IPS-18c (cell line): ENCODE measurements around the gene SVOPL.
"Not testable (repeated sequence)": the region's sequence is repeated elsewhere in the genome, so short reads cannot be mapped to it uniquely, and the experiment has no call there.

Experiments used
- H3K4me3 ChIP-seq: 2 replicates; pipeline ENCODE4 v1.7.0; 2013; ENCODE audit warnings: low read depth, mild to moderate bottlenecking, low read length, moderate library complexity; ENCODE audit not compliant: insufficient read depth
- H3K9me3 ChIP-seq: one replicate; pipeline ENCODE4 v1.6.1; 2013; ENCODE audit warnings: mild to moderate bottlenecking, low read length, moderate library complexity; ENCODE audit not compliant: control insufficient read depth, insufficient read depth

The SVOPL gene, protein sequence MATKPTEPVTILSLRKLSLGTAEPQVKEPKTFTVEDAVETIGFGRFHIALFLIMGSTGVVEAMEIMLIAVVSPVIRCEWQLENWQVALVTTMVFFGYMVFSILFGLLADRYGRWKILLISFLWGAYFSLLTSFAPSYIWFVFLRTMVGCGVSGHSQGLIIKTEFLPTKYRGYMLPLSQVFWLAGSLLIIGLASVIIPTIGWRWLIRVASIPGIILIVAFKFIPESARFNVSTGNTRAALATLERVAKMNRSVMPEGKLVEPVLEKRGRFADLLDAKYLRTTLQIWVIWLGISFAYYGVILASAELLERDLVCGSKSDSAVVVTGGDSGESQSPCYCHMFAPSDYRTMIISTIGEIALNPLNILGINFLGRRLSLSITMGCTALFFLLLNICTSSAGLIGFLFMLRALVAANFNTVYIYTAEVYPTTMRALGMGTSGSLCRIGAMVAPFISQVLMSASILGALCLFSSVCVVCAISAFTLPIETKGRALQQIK

DNA sequence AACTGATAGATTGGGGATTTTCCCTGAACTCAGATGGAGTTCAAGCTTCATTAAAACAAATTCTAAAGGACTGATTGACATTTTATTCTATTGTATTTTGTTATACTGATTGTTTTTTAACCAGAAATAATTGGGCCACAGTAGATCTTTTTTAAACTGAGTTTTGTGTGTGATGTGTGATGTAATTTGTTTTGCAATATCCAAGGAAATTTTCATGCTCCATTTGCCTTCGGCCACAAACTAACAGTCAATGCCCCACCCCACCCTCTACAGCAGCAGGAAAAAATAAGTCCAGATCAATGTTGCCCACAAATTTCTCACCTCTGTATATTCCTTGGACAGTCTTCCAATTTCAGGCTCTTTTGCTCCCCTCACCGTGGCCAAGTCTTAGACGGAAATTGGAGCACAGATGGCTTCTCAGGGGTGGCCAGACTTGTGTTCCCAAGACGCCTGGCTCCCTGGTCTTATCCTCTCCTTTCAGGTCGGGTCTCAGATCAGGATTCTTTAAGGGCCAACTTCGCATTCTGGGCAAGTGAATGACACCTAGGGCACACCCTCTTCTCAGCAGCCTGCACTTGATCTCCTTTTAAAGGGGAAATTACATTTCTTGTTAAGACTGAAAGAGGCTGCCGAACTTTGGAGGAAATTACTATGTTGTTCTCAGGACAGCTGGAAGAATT lies at the start of gene SVOPL:
Gene SVOPL (minus strand): TSS at position 506 of the 680 bp plus-strand sequence. CDS start 22,317 bp downstream, outside the sequence.
- Histone ChIP-seq H3K4me3 (no peak within 1 kb of the TSS), H3K9me3 (peaks cover 2% of the 10 kb centered on the region)

DNA sequence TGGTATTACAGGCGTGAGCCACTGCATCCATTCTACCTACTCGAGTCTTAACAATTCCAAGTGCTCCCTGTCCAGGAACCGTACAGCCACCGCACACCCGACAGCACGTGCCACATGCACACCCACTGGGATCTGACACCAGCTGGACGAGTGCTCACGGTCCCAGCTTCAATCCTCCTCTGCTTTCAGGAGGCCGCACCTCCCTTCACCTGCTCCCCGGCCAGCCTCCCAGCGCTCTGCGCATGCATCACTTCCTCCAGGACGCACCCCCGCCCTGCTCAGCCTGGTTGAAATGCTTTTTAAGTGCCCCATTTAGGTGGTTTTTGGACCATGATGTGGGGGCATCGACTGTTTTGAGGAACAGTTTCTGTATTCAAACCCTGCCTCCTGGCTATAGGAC lies 49.3 kb upstream of the SVOPL start:
- Histone ChIP-seq H3K9me3 (no peaks in the 10 kb centered on the region), H3K4me3 (no peak overlapping the region)

DNA sequence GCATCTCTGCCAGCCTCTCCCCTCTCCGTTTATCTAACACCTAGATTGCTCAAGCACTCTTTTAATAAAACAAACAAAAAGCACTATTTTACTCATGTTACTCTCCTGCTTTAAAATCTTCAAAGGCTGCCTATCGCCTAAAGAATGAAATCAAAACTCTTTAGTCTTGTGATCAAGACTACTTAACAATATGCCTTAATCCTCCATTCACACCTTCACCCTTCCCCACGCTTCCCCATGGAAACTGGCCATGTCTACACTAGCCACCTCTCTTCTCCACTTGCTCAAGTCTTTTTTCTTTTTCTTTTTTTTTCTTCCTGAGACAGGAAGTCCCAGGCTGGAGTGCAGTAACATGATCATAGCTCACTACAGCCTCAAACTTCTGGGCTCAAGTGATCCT lies 48.8 kb upstream of the SVOPL start:
- Histone ChIP-seq H3K4me3 (no peak overlapping the region), H3K9me3 (no peaks in the 10 kb centered on the region)

DNA sequence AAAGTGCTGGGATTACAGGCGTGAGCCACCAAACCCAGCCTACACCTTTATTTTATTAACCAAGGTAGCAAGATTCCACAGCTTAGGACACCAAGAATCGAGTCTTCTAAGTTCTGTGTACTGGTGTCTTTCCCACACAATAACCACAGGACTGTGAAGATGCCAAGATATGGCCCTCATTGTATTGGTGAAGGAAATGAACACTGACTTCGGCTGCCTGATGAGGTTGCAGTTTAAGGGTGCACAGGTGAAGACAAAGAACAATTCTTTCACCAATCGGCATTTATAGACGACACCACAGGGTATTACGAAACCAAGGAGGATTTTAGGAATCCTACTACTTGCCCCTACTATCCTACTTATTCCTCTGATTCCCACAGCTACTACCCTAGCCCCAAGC lies 47.5 kb upstream of the SVOPL start:
- Histone ChIP-seq H3K4me3 (no peak overlapping the region), H3K9me3 (no peaks in the 10 kb centered on the region)

DNA sequence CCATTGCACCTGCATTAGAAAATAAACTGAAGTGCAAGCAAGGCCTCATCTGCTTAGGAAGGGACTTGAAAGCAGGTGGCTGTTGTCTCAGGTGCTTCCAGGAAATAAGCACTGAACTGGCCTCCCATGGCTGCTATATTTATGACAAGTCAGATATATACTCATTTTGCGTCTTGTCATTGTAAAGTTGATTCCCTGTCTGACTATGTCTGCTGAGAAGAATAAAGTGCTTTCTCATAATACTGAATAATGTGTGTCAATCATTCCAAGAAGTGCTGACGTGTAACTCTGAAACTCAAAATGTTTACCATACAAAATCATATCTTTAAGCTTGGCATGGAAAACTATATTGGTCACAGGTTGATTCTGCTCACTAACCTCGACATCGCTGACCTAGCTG lies 44.9 kb upstream of the SVOPL start:
- H3K9me3 ChIP-seq: no peaks in the 10 kb centered on the region
- no peak overlapping the region for H3K4me3 ChIP-seq

DNA sequence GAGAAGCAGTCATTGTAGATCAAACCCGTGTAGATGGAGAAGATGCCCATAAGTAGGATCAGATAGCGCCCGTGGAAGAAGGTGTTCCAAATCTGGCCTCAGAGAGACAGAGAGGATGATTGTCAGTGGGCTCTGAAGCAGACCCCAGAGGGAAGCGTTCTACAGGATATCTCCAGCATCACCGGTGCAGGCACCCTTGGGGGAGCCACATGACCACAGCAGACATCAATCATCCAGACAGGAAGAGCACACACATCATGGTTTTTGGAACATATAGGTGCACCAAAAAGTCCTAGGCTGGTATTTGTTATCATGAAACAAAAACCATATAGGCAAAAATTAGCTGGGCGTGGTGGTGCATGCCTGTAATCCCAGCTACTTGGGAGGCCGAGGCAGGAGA lies 44.0 kb upstream of the SVOPL start:
- Histone ChIP-seq H3K4me3 (no peak overlapping the region), H3K9me3 (no peaks in the 10 kb centered on the region)

DNA sequence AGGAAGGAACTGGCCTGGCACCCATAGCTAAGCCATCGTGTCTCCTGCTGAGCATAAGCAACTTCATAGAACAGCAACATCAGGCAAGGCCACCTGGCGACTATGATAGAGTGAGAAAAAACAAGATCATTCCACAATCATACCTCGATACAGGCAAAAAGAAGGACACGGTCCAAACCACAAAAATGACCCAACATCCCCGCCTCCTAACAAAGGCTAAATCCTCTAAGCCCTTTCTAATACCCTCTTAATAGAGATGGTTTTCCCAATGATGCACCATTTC lies 40.2 kb upstream of the SVOPL start:
- Histone ChIP-seq H3K4me3 (no peak overlapping the region), H3K9me3 (no peaks in the 10 kb centered on the region)

DNA sequence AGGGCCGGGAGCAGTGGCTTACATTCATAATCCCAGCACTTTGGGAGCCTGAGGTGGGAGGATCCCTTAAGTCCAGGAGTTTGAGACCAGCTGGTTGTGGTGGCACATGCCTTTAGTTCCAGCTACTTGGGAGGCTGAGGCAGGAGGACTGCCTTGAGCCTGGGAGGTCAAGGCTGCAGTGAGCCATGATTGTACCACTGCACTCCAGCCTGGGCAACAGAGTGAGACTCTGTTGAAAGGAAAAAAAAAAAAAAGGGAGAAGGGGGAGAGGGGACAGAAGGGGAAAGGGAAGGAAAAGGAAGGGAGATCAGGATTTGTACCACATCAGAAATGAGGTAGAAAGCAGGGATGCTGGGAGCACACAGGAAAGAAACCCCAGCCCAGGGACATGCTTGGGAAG lies 38.7 kb upstream of the SVOPL start:
- Histone ChIP-seq H3K4me3 (no peak overlapping the region), H3K9me3 (no peaks in the 10 kb centered on the region)

DNA sequence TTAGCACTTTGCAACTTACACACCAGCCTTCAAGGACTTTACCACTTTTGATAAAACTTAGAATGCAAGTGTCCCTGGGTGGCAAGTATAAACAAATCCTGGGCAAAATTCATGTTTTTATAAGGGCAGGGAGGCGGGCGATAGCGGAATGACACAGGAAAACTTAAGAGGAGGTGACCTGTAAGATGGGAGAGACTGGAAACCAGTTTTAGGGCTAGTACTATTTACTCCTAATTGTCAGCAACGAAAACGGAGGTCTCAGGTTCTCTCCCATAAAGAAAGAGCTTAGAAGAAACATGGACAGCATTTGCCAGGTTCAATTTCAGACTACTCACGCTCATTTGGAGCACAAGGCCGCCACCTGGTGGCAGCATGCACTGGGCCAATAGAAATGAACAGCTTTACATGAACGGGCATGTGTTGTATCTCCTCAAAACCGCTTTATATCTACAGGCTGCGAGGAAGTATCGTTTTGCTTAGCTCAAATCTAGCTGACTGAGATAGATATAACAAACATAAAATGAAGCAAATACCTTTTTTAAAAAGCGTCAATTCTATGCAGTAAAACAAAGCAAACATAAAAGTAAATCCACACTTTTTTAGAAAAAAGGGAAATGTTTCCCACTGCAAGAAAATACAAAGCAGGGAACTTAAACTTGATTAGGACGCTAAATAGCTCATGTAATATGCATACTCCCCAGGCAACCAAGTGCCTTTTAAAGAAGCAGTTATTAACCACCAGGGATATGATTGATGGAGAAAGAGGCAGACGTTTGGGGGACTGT lies 37.6 kb upstream of the SVOPL start:
- H3K4me3 ChIP-seq: no peak overlapping the region
- no peaks in the 10 kb centered on the region for H3K9me3 ChIP-seq

DNA sequence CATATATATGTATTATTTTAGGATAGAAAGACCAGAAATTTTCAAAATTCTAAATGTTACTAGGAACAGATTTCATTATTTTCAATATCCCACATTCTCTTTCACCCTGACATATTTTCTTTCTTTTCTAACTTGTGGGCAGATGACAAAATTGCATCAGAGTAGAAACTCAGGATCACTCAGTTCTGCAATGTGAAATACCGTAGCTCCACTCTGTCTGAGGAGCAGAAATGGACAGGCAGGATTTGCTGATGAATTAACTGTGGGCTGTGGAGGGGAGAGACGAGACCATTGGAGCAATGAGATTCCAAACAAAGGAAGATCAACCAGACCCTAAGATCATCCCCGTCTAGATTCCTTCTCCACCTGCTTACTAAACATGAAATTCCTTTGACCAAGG lies 37.0 kb upstream of the SVOPL start:
- Histone ChIP-seq H3K9me3 (no peaks in the 10 kb centered on the region), H3K4me3 (no peak overlapping the region)

DNA sequence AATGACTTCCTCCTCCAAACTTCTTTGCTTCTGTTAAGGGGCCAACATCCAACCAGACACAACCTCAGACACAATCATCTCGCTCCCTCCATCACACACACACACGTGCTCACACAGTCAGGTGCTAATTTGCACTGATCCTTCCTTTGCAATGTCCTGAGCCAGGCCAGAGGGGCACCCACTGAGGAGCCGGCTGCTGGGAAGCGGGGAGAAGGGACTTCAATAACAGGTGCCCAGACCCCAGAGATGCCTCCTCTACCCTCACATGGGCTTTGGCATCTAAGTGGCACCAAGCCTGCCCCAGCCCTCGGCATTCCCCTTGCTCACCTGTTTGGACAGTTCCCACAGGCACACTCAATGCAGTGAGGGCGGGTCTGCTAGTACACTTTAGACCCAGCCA lies 34.2 kb upstream of the SVOPL start:
- Histone ChIP-seq H3K9me3 (no peaks in the 10 kb centered on the region), H3K4me3 (no peak overlapping the region)

DNA sequence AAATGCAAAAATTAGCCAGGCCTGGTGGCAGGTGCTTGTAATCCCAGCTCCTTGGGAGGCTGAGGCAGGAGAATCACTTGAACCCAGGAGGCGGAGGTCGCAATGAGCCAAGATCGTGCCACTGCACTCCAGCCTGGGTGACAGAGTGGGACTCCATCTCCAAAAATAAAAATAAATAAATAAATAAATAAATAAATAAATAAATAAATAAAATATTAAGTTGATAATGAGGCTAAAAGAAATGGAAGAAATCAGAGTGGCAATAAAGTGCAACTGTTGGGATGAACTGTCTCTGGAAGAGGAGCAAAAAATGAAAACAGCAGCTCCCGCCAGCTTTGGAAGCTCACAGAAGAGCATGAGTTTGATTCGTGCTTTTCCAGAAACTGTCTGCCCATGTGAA lies 30.6 kb upstream of the SVOPL start:
- not testable (repeated sequence) for H3K9me3 ChIP-seq, H3K4me3 ChIP-seq

DNA sequence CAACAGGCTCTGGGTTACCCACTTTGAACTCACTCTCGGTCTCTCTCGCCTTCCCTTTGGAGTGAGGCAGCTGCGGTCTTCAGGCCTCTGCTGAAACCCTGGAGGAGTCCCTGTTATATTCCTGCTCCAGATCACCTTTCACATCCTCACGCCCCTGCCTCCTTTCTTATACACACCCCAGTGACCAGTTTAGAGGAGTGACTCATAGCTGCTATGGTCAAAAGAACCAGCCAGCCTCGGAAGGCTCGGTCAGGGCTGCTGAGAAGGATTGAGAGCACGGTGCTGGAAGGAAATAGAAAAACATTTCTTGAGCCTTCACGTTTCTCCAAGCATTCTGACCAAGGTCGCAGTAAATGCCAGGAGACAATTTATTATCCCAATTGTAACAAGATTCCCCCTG lies 28.3 kb upstream of the SVOPL start:
- H3K9me3 ChIP-seq: no peaks in the 10 kb centered on the region
- no peak overlapping the region for H3K4me3 ChIP-seq

DNA sequence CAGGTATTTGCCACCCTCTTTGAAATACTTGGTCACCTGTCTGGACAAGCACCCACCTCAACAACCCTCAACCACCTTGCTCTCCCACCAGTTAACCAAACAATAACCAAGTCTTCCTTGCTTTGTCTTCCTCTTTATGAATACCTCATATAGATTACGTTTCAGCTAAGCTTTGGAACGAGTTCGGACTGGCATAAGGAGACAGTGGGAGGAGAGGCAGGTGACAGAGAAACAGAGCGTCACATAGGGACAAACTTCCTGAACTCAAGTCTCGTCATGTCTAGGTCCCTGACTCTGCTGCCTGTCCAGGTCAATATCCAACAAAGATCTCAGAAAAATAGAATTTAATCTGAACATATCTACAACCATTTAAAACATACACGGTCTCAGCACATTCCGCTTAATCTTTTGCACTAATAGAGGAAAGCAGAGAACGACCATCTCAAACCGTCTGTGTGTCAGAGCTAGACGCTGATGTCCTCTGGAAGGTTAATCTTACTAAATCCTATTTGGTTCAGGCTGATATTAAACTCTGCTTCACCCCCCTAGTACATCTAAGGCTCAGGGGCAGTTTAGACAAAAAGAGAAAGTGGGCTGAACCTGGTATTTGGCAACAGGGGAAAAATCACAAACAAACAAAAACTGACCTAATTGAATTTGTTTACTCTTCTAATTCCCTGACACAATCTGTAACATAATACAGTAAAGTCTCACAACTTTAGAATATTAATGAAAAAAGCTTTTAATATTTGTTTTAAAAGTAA lies 26.4 kb upstream of the SVOPL start:
- no peak overlapping the region for H3K4me3 ChIP-seq
- H3K9me3 ChIP-seq: no peaks in the 10 kb centered on the region

DNA sequence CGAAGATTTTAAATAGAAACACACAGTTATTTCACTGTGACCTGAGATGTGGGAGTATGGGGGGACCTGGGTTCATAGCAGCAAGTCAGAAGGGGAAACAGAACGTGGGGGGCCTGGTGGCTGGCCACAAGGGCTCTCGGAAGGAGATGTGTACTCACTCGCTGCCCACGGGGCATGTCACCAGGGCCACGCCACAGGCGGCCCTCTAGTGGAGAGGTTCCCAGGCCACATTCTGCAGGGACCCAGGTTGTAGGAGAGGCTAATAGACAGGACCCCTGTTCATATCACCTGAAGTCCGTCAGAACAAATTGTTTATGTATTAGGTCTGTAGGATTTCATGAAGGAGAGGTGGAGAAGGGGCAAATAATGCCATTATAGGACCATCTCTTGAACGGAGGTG lies 25.1 kb upstream of the SVOPL start:
- Histone ChIP-seq H3K9me3 (no peaks in the 10 kb centered on the region), H3K4me3 (no peak overlapping the region)

DNA sequence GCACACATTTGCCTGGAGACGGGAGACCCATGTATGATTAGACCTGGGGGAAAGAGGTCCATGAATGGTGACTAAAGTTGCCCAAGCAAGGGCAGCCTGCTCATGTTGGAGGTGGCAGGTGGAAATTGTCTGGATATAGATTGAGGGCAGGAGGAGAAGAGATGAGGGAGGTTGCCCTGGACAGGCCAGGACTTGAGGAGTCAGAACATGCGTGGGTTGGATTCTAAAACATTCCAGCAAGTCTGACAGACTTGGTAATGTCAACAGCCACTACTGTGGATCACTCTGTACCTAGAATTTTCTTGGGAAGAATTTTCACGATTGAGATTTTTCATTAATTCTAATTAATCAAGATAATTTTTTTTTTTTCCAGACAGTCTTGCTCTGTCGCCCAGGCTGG lies 19.1 kb upstream of the SVOPL start:
- Histone ChIP-seq H3K4me3 (no peak overlapping the region), H3K9me3 (no peaks in the 10 kb centered on the region)

DNA sequence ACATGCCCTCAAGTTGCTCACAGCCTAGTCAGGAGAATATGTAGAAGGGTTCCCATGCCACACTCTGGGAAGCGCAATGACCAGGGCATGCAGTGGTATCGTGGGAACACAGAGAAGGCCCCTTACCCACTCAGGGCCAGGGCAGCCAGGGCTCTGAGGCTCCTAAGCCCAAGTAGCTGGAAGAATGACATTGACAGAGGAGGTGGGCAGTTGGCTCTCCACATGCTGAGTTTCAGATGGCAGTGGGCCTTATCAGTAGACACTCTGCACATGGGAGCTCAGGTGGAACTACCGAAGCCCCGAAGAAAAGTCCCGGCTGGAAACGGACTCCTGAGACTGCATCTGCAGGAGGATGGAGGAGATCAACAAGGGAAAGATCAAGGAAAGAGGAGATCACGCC lies 15.7 kb upstream of the SVOPL start:
- H3K4me3 ChIP-seq: no peak overlapping the region
- no peaks in the 10 kb centered on the region for H3K9me3 ChIP-seq
